Activated CD4-positive, alpha-beta T cell treated with anti-CD3 and anti-CD28 coated beads, Interleukin-2, amount 10 ng/mL, durations not matched to agents 7 days and 5 days (primary cell): ENCODE measurements around the gene NUDT6. TPM values are rescaled to one million over a fixed set of nuclear protein-coding genes. Genes with fewer than 3 reads are reported as not detected.

Experiments
- CTCF ChIA-PET: fragments of 350-600 bp; sonication (Branson Sonifier 250); formaldehyde crosslinking; loops from one replicate; lab custom pipeline; 2021; ENCODE audit warnings: antibody characterized with exemption; lab: Charles Lee
- POLR2A ChIA-PET: fragments of 350-600 bp; sonication (Branson Sonifier 250); formaldehyde crosslinking; loops from one replicate; lab custom pipeline; 2021; ENCODE audit warnings: antibody characterized with exemption; lab: Charles Lee
- DNase-seq: peaks from one replicate; pipeline ENCODE4 v3.0.0-alpha.2; 2020
- H3K27ac Mint-ChIP-seq: one replicate; pipeline ENCODE4 v1.8.0; 2021; ENCODE audit warnings: mild to moderate bottlenecking, moderate library complexity, mixed read lengths
- H3K27me3 Mint-ChIP-seq: one replicate; pipeline ENCODE4 v1.8.0; 2021; ENCODE audit warnings: mixed read lengths
- H3K36me3 Mint-ChIP-seq: one replicate; pipeline ENCODE4 v1.8.0; 2021; ENCODE audit warnings: low read depth, mixed read lengths
- H3K4me1 Mint-ChIP-seq: one replicate; pipeline ENCODE4 v1.8.0; 2021; ENCODE audit warnings: mixed read lengths
- H3K4me3 Mint-ChIP-seq: one replicate; pipeline ENCODE4 v1.8.0; 2021; ENCODE audit warnings: mild to moderate bottlenecking, moderate library complexity, mixed read lengths
- H3K9me3 Mint-ChIP-seq: one replicate; pipeline ENCODE4 v1.8.0; 2021; ENCODE audit warnings: mixed read lengths
- total RNA-seq, 2 experiments: library from RNA; stranded (reverse); gene quantifications; one replicate each; pipeline ENCODE4 v1.2.3, GENCODE V29; 2021

The NUDT6 gene, protein sequence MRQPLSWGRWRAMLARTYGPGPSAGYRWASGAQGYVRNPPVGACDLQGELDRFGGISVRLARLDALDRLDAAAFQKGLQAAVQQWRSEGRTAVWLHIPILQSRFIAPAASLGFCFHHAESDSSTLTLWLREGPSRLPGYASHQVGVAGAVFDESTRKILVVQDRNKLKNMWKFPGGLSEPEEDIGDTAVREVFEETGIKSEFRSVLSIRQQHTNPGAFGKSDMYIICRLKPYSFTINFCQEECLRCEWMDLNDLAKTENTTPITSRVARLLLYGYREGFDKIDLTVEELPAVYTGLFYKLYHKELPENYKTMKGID
- 10 to 100 TPM; 10.4 to 11.8 TPM for total RNA-seq

DNA sequence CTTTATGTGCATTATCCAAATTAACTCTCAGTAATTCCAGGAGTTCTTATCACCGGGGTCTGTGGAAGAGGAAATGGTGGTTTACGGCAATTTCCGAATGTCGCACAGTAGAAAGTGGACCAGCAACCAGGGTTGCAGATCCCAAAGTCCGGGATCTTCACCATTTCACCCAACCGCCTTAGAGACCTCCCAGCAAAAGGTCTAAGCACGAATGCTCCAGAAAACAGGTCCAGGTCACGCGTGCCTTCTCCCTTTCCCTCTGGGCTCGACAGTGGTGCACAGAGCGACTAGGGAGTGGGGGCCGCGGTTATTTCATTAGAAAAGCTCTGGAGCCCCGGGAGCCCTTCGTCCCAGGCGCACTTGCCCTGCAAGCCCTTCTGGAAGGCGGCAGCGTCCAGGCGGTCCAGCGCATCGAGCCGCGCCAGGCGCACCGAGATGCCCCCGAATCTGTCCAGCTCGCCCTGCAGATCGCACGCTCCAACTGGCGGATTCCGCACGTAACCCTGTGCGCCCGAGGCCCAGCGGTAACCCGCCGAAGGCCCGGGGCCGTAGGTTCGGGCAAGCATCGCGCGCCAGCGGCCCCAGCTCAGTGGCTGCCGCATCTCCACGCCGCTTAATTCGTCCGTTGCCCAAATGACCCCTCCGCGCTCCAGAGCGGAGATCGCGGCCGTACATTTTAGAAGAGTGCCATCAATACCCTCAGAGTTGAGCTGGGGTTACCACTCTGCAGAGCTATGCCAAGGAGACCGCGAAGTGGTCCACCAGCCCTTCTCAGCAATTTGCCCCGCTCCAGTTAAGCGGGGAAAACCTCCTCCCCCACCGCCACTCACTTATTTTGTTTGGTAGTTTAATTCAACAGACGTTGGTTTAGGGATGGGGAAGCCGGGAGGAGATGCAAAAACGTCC is at the start of gene NUDT6:
Gene NUDT6 (minus strand): TSS at position 627 of the 906 bp plus-strand sequence. CDS start 25 bp downstream, at position 602.
- DNase-seq: peak; percentile 39
- no peaks in the 10 kb centered on the region for H3K27me3 Mint-ChIP-seq
- peaks cover 17% of the 10 kb centered on the region for H3K4me1 Mint-ChIP-seq
- no peak within 1 kb of the TSS for H3K4me3 Mint-ChIP-seq
- H3K27ac Mint-ChIP-seq: peak within 1 kb of the TSS; percentile 99
- ChIA-PET CTCF (interaction anchor here (0.6 to 2.2 kb wide), 5 partner anchors 8 to 1133 kb away, joined by 3 to 11 read pairs (median 4); no protein-coding TSS in a partner anchor), POLR2A (interaction anchor here (0.7 to 1.5 kb wide), 2 partner anchors 190 to 522 kb away, joined by 3 to 5 read pairs; partner anchors contain the start of gene BBS12)
- no peaks in the 10 kb centered on the region for H3K9me3 Mint-ChIP-seq
- no peaks in the 10 kb centered on the region for H3K36me3 Mint-ChIP-seq

DNA sequence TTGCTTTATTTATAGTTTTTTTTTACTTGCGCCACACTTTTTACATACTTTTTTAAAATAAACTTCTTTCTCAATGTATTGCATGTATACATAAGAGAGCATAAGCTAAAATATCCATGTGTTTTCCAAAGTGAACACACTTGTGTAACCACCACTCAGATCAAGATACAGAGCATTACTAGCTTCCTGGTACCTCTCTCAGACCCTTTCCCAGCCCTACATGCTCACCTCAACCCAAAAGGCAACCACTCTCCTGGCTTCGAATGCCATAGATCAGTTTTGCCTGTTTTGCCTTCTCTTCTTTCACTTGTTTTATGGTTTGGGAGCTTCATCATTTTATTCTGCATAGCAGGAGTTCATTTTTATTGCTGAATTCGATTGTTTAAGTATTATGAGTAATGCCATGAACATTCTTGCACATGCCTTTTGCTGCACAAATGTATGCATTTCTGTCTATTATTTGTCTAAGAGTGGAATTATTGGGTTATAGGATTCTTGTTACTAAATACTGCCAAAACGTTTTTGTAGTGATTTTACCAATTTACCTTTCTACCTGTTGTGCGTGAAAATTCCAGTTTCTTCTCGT is 45.9 kb upstream of the NUDT6 start:
- Mint-ChIP-seq H3K9me3 (no peaks in the 10 kb centered on the region), H3K4me3 (no peak overlapping the region), H3K4me1 (no peaks in the 10 kb centered on the region), H3K27ac (no peak overlapping the region), H3K27me3 (no peaks in the 10 kb centered on the region), H3K36me3 (peaks cover 17% of the 10 kb centered on the region)
- ChIA-PET POLR2A (no interaction called here), CTCF (interaction anchor here (1.2 kb wide), 1 partner anchor 54 kb away, joined by 3 read pairs; no protein-coding TSS in a partner anchor)
- no peak for DNase-seq

DNA sequence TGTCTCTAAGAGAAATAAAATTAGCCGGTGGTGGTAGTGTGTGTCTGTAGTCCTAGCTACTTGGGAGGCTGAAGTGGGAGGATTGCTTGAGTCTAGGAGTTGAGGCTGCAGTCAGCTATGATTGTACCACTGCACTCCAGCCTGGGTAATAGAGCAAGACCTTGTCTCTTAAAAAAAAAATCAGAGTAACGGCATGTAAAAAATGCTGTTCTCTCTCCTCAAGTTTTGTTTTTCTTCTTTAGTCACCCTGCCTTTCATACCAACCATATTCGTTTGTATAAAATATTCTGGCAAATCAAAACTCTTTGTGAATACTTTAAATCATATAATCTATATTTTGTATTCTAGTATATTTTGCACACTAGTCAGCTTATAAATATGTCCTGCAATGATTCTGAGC is 44.8 kb upstream of the NUDT6 start:
- CTCF ChIA-PET: no interaction called here
- DNase-seq: no peak
- POLR2A ChIA-PET: no interaction called here
- Mint-ChIP-seq H3K27me3 (no peaks in the 10 kb centered on the region), H3K27ac (no peak overlapping the region), H3K36me3 (peaks cover 24% of the 10 kb centered on the region), H3K4me3 (no peak overlapping the region), H3K4me1 (peaks cover 2% of the 10 kb centered on the region), H3K9me3 (no peaks in the 10 kb centered on the region)

DNA sequence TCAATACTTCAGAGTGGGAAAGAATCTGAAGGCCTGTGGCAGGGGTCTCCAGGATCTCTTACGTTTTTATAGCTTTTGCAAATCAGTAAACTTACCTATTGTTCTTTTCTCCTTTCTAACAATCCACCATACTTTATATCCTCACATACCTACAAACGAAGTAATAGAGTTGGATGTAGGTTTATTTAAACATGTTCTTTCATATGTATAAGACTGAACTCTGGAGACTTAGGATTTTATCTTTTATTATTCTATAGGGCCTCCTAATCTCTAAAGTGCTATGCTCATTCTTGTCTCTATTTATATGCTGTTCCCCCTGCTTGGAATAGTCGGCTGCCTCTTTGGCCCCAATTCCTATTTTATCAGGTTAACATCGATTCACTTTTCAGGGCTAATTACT is 43.8 kb upstream of the NUDT6 start:
- no peak for DNase-seq
- peaks cover 2% of the 10 kb centered on the region for H3K4me1 Mint-ChIP-seq
- H3K27ac Mint-ChIP-seq: no peak overlapping the region
- H3K4me3 Mint-ChIP-seq: no peak overlapping the region
- peaks cover 30% of the 10 kb centered on the region for H3K36me3 Mint-ChIP-seq
- H3K9me3 Mint-ChIP-seq: no peaks in the 10 kb centered on the region
- no peaks in the 10 kb centered on the region for H3K27me3 Mint-ChIP-seq
- ChIA-PET CTCF (no interaction called here), POLR2A (no interaction called here)

DNA sequence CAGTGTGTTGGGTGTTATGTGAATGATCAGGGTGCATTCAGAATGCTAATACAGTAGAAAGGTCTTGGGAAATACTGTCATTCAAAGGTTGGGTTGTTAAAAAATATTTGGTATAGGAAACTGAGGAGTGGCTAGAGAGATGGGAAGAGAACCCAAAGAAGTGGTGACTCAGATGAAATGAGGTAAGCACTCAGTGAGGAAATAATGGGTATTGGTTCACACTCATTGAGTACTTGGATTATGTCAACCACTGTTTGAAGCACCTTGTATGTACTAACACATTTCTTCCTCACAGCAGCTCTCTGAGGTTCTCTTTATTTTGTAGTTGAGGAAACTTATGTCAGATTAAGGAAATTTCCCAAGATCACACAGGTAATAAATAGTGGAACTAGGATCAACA is 40.8 kb upstream of the NUDT6 start:
- Mint-ChIP-seq H3K27me3 (no peaks in the 10 kb centered on the region), H3K9me3 (no peaks in the 10 kb centered on the region), H3K27ac (no peak overlapping the region), H3K36me3 (peaks cover 28% of the 10 kb centered on the region), H3K4me3 (no peak overlapping the region), H3K4me1 (peaks cover 2% of the 10 kb centered on the region)
- CTCF ChIA-PET: no interaction called here
- DNase-seq: no peak
- POLR2A ChIA-PET: no interaction called here

DNA sequence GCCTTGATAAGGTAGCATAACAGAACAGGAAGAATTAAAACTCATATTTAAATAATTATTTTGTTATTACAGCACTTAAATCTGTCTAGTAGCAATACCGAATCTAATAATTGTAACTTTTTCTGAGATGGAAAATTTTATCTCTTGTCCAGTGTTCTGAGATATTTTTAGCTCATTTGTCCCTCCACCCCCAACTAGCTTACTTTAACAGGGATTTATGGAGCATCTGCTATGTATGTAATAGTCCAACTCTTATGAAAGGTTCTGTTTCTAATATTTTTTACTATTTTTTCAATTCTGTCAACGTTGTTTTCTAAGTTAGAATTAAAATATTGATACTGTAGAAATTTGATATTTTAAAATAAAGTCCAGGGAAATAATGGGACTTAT is 38.2 kb upstream of the NUDT6 start:
- CTCF ChIA-PET: interaction anchor here (0.6 to 1.4 kb wide), 2 partner anchors 12 to 17 kb away, joined by 4 read pairs; no protein-coding TSS in a partner anchor
- POLR2A ChIA-PET: no interaction called here
- H3K27ac Mint-ChIP-seq: no peak overlapping the region
- peaks cover 25% of the 10 kb centered on the region for H3K36me3 Mint-ChIP-seq
- H3K27me3 Mint-ChIP-seq: no peaks in the 10 kb centered on the region
- no peak overlapping the region for H3K4me3 Mint-ChIP-seq
- peaks cover 2% of the 10 kb centered on the region for H3K4me1 Mint-ChIP-seq
- no peak for DNase-seq
- no peaks in the 10 kb centered on the region for H3K9me3 Mint-ChIP-seq

DNA sequence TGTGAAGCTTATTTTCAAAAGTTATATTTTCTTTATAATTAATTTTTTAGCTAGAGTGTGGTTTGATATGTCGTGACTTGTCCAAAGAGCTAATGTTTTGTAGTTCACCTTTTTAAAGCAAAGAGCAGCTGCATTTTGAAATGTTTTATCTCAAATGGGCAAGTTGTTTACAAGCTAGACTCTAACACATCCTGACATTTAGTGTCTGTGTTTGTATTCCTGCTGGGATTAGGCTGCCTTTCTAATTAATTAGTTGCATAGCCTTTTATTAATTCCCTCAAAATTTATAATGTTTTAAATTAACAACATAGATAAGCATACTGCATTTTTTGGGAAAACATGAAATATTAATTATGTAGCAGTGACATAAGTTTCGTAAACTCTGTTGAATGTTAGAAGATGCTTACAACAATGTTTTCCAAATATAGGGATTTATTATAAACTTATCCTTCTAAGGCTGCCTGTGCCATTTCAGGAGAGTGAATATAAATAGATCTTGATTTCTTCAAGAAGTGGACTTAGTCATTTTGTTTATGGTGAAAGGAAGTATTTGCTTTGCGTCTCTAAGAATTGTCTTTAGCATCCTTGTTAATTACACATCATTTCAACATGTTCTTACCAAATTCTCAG is 37.7 kb upstream of the NUDT6 start:
- Mint-ChIP-seq H3K4me3 (no peak overlapping the region), H3K4me1 (peaks cover 2% of the 10 kb centered on the region), H3K27ac (no peak overlapping the region), H3K9me3 (no peaks in the 10 kb centered on the region), H3K27me3 (no peaks in the 10 kb centered on the region), H3K36me3 (peaks cover 23% of the 10 kb centered on the region)
- POLR2A ChIA-PET: no interaction called here
- DNase-seq: no peak
- CTCF ChIA-PET: interaction anchor here (0.6 to 1.4 kb wide), 2 partner anchors 12 to 18 kb away, joined by 4 read pairs; no protein-coding TSS in a partner anchor

DNA sequence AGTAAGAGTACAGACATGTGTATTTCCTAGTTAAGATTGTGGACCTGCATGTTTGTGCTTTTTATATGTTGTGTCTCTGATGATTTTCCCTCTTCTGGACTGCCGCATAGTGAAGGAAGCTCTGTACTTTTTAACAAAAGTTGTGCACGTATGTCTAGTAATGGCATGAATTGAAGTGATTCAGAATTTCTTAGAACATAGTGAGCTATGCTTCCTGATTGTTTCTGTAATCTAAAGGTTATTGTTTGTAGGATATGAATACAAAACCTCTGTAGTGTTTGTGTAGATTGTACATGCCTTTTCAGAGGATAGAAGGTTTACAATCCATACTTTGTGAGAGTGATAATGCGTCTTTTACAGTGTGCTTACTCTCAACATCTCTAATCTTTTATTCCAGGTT is 37.0 kb upstream of the NUDT6 start:
- peaks cover 22% of the 10 kb centered on the region for H3K36me3 Mint-ChIP-seq
- H3K9me3 Mint-ChIP-seq: no peaks in the 10 kb centered on the region
- no peak for DNase-seq
- ChIA-PET POLR2A (no interaction called here), CTCF (no interaction called here)
- no peak overlapping the region for H3K4me3 Mint-ChIP-seq
- no peaks in the 10 kb centered on the region for H3K27me3 Mint-ChIP-seq
- H3K4me1 Mint-ChIP-seq: peaks cover 2% of the 10 kb centered on the region
- H3K27ac Mint-ChIP-seq: no peak overlapping the region

DNA sequence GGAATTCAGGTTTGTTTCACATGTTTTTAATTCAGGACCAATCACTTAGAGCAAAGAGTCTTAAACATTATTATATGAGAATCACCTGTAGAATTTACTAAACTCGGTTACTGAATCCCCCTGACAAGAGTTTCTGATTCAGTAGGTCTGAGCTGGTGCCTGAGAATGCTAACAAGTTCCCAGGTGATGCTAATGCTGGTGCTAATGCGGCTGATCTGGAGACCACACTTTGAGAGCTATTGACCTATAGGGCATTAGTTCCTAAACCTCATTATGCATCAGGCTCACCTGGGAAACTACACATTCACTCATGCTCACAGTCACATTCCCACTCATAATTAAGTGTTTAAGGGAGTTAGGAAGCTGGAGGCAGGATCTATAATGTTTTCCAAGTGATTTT is 36.1 kb upstream of the NUDT6 start:
- H3K27me3 Mint-ChIP-seq: no peaks in the 10 kb centered on the region
- peaks cover 2% of the 10 kb centered on the region for H3K4me1 Mint-ChIP-seq
- ChIA-PET CTCF (no interaction called here), POLR2A (no interaction called here)
- no peak overlapping the region for H3K27ac Mint-ChIP-seq
- H3K9me3 Mint-ChIP-seq: no peaks in the 10 kb centered on the region
- no peak overlapping the region for H3K4me3 Mint-ChIP-seq
- DNase-seq: no peak
- H3K36me3 Mint-ChIP-seq: peaks cover 21% of the 10 kb centered on the region

DNA sequence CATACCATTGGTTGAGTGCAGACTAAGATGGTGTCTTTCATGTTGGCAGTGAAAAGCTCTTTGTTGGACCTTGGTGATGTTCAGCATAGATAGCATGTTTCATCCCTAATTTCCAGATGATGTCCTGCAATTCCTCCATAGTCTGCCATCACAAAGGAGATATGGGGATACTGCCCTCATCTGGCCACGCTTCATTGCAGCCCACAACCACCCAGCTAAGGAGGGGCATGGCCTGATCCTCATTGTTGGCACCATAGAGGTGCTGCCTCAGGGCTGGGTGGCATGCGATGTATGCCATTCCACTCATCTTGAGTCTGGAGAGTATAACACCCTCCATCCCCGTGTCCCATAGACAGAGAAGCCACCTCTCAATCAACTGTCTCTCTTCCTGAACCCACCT is 31.5 kb upstream of the NUDT6 start:
- Mint-ChIP-seq H3K4me3 (no peak overlapping the region), H3K27me3 (no peaks in the 10 kb centered on the region), H3K36me3 (peaks cover 40% of the 10 kb centered on the region), H3K4me1 (no peaks in the 10 kb centered on the region), H3K27ac (no peak overlapping the region), H3K9me3 (no peaks in the 10 kb centered on the region)
- CTCF ChIA-PET: interaction anchor here (0.6 to 0.9 kb wide), 2 partner anchors 33 to 42 kb away, joined by 3 read pairs; no protein-coding TSS in a partner anchor
- POLR2A ChIA-PET: no interaction called here
- DNase-seq: no peak

DNA sequence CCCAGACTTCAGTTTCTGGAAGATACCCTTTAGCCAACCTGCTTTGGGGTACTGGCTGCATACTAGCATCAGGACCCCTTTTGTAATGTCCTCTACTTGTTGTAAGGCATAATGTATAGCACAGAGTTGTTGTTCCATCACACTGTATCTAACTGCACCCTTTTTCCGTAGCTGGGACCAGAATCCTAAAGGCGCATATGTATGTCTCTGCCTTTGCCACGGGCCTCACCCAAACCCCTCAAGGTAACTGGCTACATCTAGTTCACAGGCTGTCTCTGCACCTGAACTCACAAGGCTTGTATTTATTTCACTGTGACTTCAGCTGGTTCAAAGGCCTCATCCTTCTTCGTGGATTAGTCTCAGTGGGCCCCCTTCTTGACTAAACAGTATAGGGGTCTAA is 29.6 kb upstream of the NUDT6 start:
- Mint-ChIP-seq H3K9me3 (no peaks in the 10 kb centered on the region), H3K27ac (no peak overlapping the region), H3K4me3 (no peak overlapping the region), H3K36me3 (peaks cover 48% of the 10 kb centered on the region), H3K27me3 (no peaks in the 10 kb centered on the region), H3K4me1 (no peaks in the 10 kb centered on the region)
- POLR2A ChIA-PET: no interaction called here
- no peak for DNase-seq
- CTCF ChIA-PET: no interaction called here

DNA sequence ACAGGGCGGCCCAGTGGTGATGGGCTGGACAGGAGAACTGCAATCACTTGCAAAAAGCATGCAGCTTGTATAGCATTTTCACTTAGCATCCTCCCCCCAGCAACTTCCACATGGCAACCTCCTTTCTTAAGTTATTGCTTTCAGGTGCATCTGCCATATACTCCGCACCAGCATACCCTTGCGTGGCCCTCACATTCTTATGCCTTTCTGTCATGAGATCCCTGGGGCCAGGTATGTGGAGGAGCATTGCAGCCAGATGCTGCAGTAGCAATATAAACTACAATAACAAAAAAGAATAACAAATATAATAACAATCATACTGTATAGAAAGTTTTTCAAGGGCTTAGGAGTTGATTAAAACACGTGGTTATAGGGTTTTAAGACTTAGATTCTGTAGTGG is 26.3 kb upstream of the NUDT6 start:
- Mint-ChIP-seq H3K27me3 (no peaks in the 10 kb centered on the region), H3K9me3 (no peaks in the 10 kb centered on the region), H3K36me3 (peaks cover 69% of the 10 kb centered on the region), H3K27ac (no peak overlapping the region), H3K4me1 (peaks cover 1% of the 10 kb centered on the region), H3K4me3 (no peak overlapping the region)
- CTCF ChIA-PET: interaction anchor here (1.8 kb wide), 1 partner anchor 12 kb away, joined by 4 read pairs; no protein-coding TSS in a partner anchor
- DNase-seq: no peak
- POLR2A ChIA-PET: no interaction called here
